Mammary epithelial cell (primary cell): ENCODE data around the gene ERO1A.

Source experiments
- EZH2 ChIP-seq: IDR thresholded peaks from 2 replicates; pipeline ENCODE4 v1.6.1; 2012; ENCODE audit warnings: low read length, inconsistent platforms, borderline replicate concordance
- TF ChIP-seq, protein P1 (sequence below), 2 donors: IDR thresholded peaks in 1 of 2; conservative IDR thresholded peaks in 1 of 2; 2 replicates each; pipeline ENCODE4 v1.5.1; 2011 to 2012; ENCODE audit warnings: inconsistent platforms in 2 of 2, low read length in 2 of 2, mild to moderate bottlenecking in 2 of 2, control low read depth in 1 of 2, low read depth in 1 of 2; ENCODE audit not compliant: insufficient read depth in 1 of 2; ENCODE audit errors: extremely low read depth in 1 of 2

DNA sequence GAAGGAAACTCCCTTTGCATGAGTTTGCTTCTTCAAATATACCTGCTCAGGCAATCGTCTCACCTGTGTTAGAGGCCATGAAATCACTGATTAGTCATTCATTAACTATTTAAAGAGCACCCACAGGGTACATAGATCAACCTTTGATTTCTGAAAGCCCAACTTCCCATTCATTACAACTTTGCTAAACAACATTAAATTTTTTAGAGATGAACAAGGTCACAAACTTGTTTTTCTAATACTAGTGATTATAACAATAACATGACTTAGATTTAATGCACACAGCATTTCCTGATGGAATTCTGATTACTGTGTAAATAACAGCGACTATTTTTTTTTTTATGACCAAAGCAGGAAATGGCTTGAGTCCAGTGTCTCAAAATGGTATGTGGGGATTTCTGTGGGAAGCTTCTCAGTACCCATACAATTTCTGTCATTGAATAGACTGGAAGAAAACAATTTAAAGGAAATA lies 5.4 kb upstream of the ERO1A start:
- no peak for TF ChIP-seq EZH2
- TF ChIP-seq, protein P1, sequence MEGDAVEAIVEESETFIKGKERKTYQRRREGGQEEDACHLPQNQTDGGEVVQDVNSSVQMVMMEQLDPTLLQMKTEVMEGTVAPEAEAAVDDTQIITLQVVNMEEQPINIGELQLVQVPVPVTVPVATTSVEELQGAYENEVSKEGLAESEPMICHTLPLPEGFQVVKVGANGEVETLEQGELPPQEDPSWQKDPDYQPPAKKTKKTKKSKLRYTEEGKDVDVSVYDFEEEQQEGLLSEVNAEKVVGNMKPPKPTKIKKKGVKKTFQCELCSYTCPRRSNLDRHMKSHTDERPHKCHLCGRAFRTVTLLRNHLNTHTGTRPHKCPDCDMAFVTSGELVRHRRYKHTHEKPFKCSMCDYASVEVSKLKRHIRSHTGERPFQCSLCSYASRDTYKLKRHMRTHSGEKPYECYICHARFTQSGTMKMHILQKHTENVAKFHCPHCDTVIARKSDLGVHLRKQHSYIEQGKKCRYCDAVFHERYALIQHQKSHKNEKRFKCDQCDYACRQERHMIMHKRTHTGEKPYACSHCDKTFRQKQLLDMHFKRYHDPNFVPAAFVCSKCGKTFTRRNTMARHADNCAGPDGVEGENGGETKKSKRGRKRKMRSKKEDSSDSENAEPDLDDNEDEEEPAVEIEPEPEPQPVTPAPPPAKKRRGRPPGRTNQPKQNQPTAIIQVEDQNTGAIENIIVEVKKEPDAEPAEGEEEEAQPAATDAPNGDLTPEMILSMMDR (conservative IDR thresholded peaks at IDR 0.05 in 1 of 2, IDR thresholded peaks at IDR 0.05 in 1 of 2; ENCODE audit: extremely low read depth in 1 of 2, insufficient read depth in 1 of 2, low read depth in 1 of 2, low read length in 2 of 2) = no peak
